Measurements from ENCODE around the gene TCP1. TPM values are rescaled to one million over a fixed set of nuclear protein-coding genes. Genes with fewer than 3 reads are reported as not detected.

The TCP1 gene
- total and polyA plus RNA-seq, 2 of the 13 experiments (the other 11 are each of a cell fraction or from before 2014, with no cell fraction given): 116 to 553 TPM

GRCh38 chr6:159789377-159790148, at the start of gene TCP1 (continued):
- TF ChIP-seq THAP7 (CRISPR knock-in tag; IDR thresholded peaks at IDR 0.05): peak; percentile 50
- peak; percentile 89 for TF ChIP-seq SMAD3 (CRISPR knock-in tag; IDR thresholded peaks at IDR 0.05)
- TF ChIP-seq ZNF770 (CRISPR knock-in tag; IDR thresholded peaks at IDR 0.05): peak; percentile 48; the same call in 1 of the 2 replicates
- no peak for TF ChIP-seq ZNF841 (CRISPR knock-in tag; IDR thresholded peaks at IDR 0.05; ENCODE audit: borderline replicate concordance)
- TF ChIP-seq THAP9 (CRISPR knock-in tag; IDR thresholded peaks at IDR 0.05; ENCODE audit: borderline replicate concordance): peak; percentile 94; the same call in 1 of the 2 replicates
- peak; percentile 90 for TF ChIP-seq ZNF253 (CRISPR knock-in tag; IDR thresholded peaks at IDR 0.05; ENCODE audit: borderline replicate concordance)
- TF ChIP-seq ZNF724P (CRISPR knock-in tag; IDR thresholded peaks at IDR 0.05; ENCODE audit: borderline replicate concordance): 0 out of 2 replicates have a peak, but pooled peaks have one; percentile 5
- peak; percentile 96 to 98 for TF ChIP-seq POLR2A (IDR thresholded peaks at IDR 0.05; ENCODE audit: insufficient read depth in 1 of 2, low read depth in 2 of 2, low read length in 2 of 2)
- TF ChIP-seq MEF2D (CRISPR knock-in tag; IDR thresholded peaks at IDR 0.05): peak; percentile 70; the same call in 1 of the 2 replicates
- no peak for TF ChIP-seq ZMAT5 (CRISPR knock-in tag; IDR thresholded peaks at IDR 0.05; ENCODE audit: borderline replicate concordance, low read depth)
- no peak for TF ChIP-seq ZNF646 (CRISPR knock-in tag; IDR thresholded peaks at IDR 0.05)
- peak; percentile 86 for TF ChIP-seq PPARG (CRISPR knock-in tag; conservative IDR thresholded peaks at IDR 0.05)
- TF ChIP-seq ZFP36 (IDR thresholded peaks at IDR 0.05; ENCODE audit: borderline replicate concordance, low read depth, low read length, partially characterized antibody): no peak
- peak; percentile 95 for TF ChIP-seq YEATS2 (CRISPR knock-in tag; IDR thresholded peaks at IDR 0.05; ENCODE audit: borderline replicate concordance)

All from HepG2 (cell line).